Stimulated activated CD4-positive, alpha-beta T cell treated with anti-CD3 and anti-CD28 coated beads, Interleukin-4, amount 100 ng/mL, for 1 hour (primary cell): ENCODE measurements around the gene CDCA3.
"Not testable (repeated sequence)": the region's sequence is repeated elsewhere in the genome, so short reads cannot be mapped to it uniquely, and the experiment has no call there.

Source experiments
- DNase-seq: peaks from one replicate; pipeline ENCODE4 v3.0.0-alpha.2; 2020

CDCA3 gene

GRCh38 chr12:6851153-6851920, at the start of gene CDCA3:
CDCA3 (minus strand) TSS chr12:6851286; CDS start chr12:6850952, 334 bp downstream.
- peak; percentile 89 for DNase-seq

GRCh38 chr12:6899837-6900519, 48.9 kb upstream of the CDCA3 start:
- DNase-seq = no peak

GRCh38 chr12:6899427-6899826, 48.3 kb upstream of the CDCA3 start:
- no peak for DNase-seq

- DNase-seq = no peak
Measured at GRCh38 chr12:6896846-6897435, 45.9 kb upstream of the CDCA3 start.

- DNase-seq = no peak
Measured at GRCh38 chr12:6894321-6894720, 43.2 kb upstream of the CDCA3 start.

- DNase-seq = not testable (repeated sequence)
Measured at GRCh38 chr12:6892683-6893082, 41.6 kb upstream of the CDCA3 start.

- no peak for DNase-seq
Measured at GRCh38 chr12:6891646-6892001, 40.5 kb upstream of the CDCA3 start.

GRCh38 chr12:6890789-6891645, 39.9 kb upstream of the CDCA3 start:
- peak; percentile 99 for DNase-seq

GRCh38 chr12:6889775-6890573, 38.9 kb upstream of the CDCA3 start:
- DNase-seq = not testable (repeated sequence)

GRCh38 chr12:6888794-6889193, 37.7 kb upstream of the CDCA3 start:
- not testable (repeated sequence) for DNase-seq

- no peak for DNase-seq
Measured at GRCh38 chr12:6888360-6888759, 37.3 kb upstream of the CDCA3 start.

GRCh38 chr12:6887460-6887859, 36.4 kb upstream of the CDCA3 start:
- no peak for DNase-seq

- not testable (repeated sequence) for DNase-seq
Measured at GRCh38 chr12:6886206-6886999, 35.3 kb upstream of the CDCA3 start.

GRCh38 chr12:6884539-6884938, 33.5 kb upstream of the CDCA3 start:
- no peak for DNase-seq

GRCh38 chr12:6883683-6884082, 32.6 kb upstream of the CDCA3 start:
- DNase-seq = no peak

GRCh38 chr12:6883252-6883651, 32.2 kb upstream of the CDCA3 start:
- no peak for DNase-seq

GRCh38 chr12:6879824-6880223, 28.7 kb upstream of the CDCA3 start:
- DNase-seq = not testable (repeated sequence)

- not testable (repeated sequence) for DNase-seq
Measured at GRCh38 chr12:6874015-6874368, 22.9 kb upstream of the CDCA3 start.

- peak; percentile 100 for DNase-seq
Measured at GRCh38 chr12:6873094-6874014, 22.3 kb upstream of the CDCA3 start, which contains the start of gene SPSB2. SPSB2 (minus strand) TSS chr12:6873303; CDS start chr12:6872901, 402 bp downstream.
